Gastroesophageal sphincter (tissue), 4 donors: ENCODE results near the gene PCGF3. TPM values are rescaled to one million over a fixed set of nuclear protein-coding genes. Genes with fewer than 3 reads are reported as not detected.

ENCODE experiments used
- ATAC-seq: fragments of 150-250 bp; one replicate; pipeline ENCODE4 v1.9.1; 2016; ENCODE audit warnings: mild to moderate bottlenecking, moderate library complexity
- H3K27ac ChIP-seq, 4 donors: fragments of 200-600 bp; sonication (generic) in 3 of 4; 1 replicate in 3 of 4; 2 replicates in 1 of 4; pipeline ENCODE4 v1.5.1; 2016 to 2019
- H3K27me3 ChIP-seq: fragments of 200-600 bp; sonication (generic); one replicate; pipeline ENCODE4 v1.5.1; 2019
- H3K36me3 ChIP-seq, 2 donors: fragments of 200-600 bp; sonication (generic); one replicate each; pipeline ENCODE4 v1.5.1; 2019; ENCODE audit warnings: control low read depth in 1 of 2
- H3K4me1 ChIP-seq, 3 donors: fragments of 200-600 bp; sonication (generic); 1 replicate in 2 of 3; 2 replicates in 1 of 3; pipeline ENCODE4 v1.5.1; 2016 to 2019; ENCODE audit warnings: control low read depth in 2 of 3
- H3K4me3 ChIP-seq, 2 donors: fragments of 200-600 bp; sonication (generic); one replicate each; pipeline ENCODE4 v1.5.1; 2019; ENCODE audit warnings: mild to moderate bottlenecking in 1 of 2, moderate library complexity in 1 of 2
- H3K9me3 ChIP-seq, 3 donors: fragments of 200-600 bp; sonication (generic); one replicate each; pipeline ENCODE4 v1.5.1; 2017 to 2019; ENCODE audit warnings: control low read depth in 2 of 3
- EP300 ChIP-seq: sonication (generic); formaldehyde crosslinking; IDR thresholded peaks from one replicate; pipeline ENCODE4 v1.6.1; 2017; ENCODE audit warnings: antibody characterized with exemption, mild to moderate bottlenecking
- POLR2A ChIP-seq, 2 donors: fragments of 450-650 bp; IDR thresholded peaks; one replicate each; pipeline ENCODE4 v1.6.1; 2017; ENCODE audit warnings: antibody characterized with exemption in 2 of 2, mild to moderate bottlenecking in 2 of 2, moderate library complexity in 1 of 2
- POLR2AphosphoS5 ChIP-seq: sonication (generic); formaldehyde crosslinking; IDR thresholded peaks from one replicate; pipeline ENCODE4 v1.6.1; 2017; ENCODE audit warnings: antibody characterized with exemption
- WGBS, 2 donors: methylation state at CpG; one replicate each; pipeline ENCODE4 v1.1.5; 2018; ENCODE audit warnings: low coverage in 1 of 2; 5-methylcytosine and 5-hydroxymethylcytosine counted together
- total RNA-seq, 4 donors: library from RNA; depleted of rRNA; stranded (reverse); fragments of >200 nt; gene quantifications; one replicate each; pipeline ENCODE4 v1.1.0, GENCODE V29; 2016
- TF ChIP-seq, protein P1 (sequence below), 4 experiments: fragments of 200-600 bp in 2 of 4; fragments of 450-650 bp in 2 of 4; sonication (generic) in 1 of 4; IDR thresholded peaks; one replicate each; pipeline ENCODE4 v1.5.1; 2017 to 2019; ENCODE audit warnings: antibody characterized with exemption in 4 of 4, mild to moderate bottlenecking in 2 of 4, moderate library complexity in 2 of 4

The PCGF3 gene
- total RNA-seq, 4 donors from 2014 or later, result 24.4 to 46.5 (median 40.7) TPM

DNA sequence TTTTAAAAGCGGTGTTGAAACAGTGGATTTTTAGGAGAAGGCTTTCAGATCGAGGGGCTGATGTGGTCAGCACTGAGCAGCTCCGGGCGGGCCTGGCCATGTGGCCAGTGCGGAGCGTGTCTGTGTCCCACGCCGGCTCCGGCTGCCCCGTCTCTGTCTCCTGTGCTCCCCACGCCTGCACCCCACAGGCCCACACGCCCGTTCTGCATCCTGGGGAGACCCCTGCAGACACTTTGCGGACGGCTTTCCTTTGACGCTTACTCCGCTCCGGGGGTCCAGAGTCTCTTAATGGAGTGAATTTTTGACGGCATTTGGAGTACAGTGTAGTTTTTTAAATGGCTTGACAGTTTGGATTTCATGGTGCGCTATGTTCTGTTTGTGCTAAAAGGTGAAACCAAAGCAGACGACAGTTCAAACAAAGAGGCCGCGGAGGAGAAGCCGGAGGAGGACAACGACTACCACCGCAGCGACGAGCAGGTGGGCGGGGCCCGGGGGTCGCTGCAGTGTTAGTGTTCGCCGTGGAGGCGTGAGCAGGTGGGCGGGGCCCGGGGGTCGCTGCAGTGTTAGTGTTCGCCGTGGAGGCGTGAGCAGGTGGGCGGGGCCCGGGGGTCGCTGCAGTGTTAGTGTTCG, 38.7 kb downstream of the PCGF3 start:
- TF ChIP-seq POLR2A (IDR thresholded peaks at IDR 0.05) (no peak), EP300 (no peak), POLR2AphosphoS5 (no peak)
- TF ChIP-seq, protein P1, sequence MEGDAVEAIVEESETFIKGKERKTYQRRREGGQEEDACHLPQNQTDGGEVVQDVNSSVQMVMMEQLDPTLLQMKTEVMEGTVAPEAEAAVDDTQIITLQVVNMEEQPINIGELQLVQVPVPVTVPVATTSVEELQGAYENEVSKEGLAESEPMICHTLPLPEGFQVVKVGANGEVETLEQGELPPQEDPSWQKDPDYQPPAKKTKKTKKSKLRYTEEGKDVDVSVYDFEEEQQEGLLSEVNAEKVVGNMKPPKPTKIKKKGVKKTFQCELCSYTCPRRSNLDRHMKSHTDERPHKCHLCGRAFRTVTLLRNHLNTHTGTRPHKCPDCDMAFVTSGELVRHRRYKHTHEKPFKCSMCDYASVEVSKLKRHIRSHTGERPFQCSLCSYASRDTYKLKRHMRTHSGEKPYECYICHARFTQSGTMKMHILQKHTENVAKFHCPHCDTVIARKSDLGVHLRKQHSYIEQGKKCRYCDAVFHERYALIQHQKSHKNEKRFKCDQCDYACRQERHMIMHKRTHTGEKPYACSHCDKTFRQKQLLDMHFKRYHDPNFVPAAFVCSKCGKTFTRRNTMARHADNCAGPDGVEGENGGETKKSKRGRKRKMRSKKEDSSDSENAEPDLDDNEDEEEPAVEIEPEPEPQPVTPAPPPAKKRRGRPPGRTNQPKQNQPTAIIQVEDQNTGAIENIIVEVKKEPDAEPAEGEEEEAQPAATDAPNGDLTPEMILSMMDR (IDR thresholded peaks at IDR 0.05), result no peak
- Histone ChIP-seq H3K36me3 (peaks cover 0 to 55% of the 10 kb centered on the region in 2 donors), H3K27me3 (no peaks in the 10 kb centered on the region), H3K27ac (peak overlapping the region in 1 of 4 donors; percentile 19), H3K4me3 (no peak overlapping the region), H3K4me1 (peaks cover 0 to under 1% (median 0%) of the 10 kb centered on the region in 3 donors), H3K9me3 (no peaks in the 10 kb centered on the region)
- 91 to 100% methylated on average over 1 to 15 of the region's 44 CpGs for WGBS, 2 donors
- ATAC-seq, result no peak

DNA sequence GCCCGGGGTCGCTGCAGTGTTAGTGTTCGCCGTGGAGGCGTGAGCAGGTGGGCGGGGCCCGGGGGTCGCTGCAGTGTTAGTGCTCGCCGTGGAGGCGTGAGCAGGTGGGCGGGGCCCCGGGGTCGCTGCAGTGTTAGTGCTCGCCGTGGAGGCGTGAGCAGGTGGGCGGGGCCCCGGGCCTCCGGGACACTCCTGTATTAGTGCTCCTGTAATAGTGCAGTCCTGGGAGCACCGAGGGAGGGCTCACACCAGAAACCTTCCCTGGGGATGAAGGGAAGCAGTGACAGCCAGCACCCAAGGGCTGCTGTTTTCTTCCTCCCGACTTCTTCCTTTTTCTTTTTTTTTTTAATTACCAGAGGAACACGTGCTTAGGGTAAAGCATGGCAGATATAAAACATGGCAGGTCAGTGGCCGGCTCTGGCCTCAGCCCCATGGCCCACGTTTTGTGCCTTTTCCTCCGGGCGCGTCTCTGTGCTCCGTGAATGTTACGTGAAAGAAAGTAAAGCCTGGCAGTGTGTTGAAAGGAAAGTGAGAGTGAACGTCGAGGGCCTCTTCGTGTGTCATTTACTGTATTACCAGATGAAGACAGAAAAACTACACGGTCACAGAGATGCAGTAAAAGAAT, 42.0 kb downstream of the PCGF3 start:
- H3K27me3 ChIP-seq, result no peaks in the 10 kb centered on the region
- peaks cover 0 to 49% of the 10 kb centered on the region in 2 donors for H3K36me3 ChIP-seq

DNA sequence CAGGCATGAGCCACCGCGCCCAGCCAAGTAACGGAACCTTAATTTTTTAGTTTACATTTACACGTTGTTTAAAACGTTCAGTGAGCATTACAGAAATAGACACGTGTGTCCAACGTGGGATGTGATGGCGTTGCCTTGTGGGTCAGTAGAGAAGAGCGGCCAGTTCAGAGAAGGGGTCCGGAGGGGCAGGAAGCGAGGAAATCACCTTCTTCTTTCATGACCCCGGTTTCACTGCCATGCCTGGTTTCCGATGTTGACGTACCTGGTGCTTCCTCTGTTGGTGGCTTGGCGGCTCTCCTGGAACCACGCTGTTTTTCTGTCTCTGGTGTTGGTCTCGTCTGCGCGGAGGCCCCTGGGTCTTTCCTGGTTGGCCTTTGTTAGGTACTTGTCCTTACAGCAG, 42.8 kb downstream of the PCGF3 start:
- Histone ChIP-seq H3K27me3 (no peaks in the 10 kb centered on the region), H3K36me3 (peaks cover 0 to 56% of the 10 kb centered on the region in 2 donors), H3K9me3 (no peaks in the 10 kb centered on the region), H3K4me1 (peaks cover 0 to 14% (median 0%) of the 10 kb centered on the region in 3 donors), H3K27ac (no peak overlapping the region), H3K4me3 (no peak overlapping the region)
- no peak for ATAC-seq
- no peak for TF ChIP-seq EP300
- TF ChIP-seq POLR2A (IDR thresholded peaks at IDR 0.05), result no peak
- TF ChIP-seq, protein P1 (IDR thresholded peaks at IDR 0.05), result no peak
- no peak for TF ChIP-seq POLR2AphosphoS5
- WGBS, 2 donors, result 94 to 98% methylated on average over 9 to 17 of the region's 19 CpGs

More for the DNA sequence above, 42.0 kb downstream of the PCGF3 start:
- no peak overlapping the region for H3K4me3 ChIP-seq
- H3K9me3 ChIP-seq, result no peaks in the 10 kb centered on the region
- H3K4me1 ChIP-seq, result peaks cover 0 to 14% (median 0%) of the 10 kb centered on the region in 3 donors
- no peak for TF ChIP-seq POLR2AphosphoS5
- TF ChIP-seq, protein P1 (IDR thresholded peaks at IDR 0.05), result no peak
- TF ChIP-seq POLR2A (IDR thresholded peaks at IDR 0.05), result no peak
- no peak for TF ChIP-seq EP300
- WGBS, 2 donors, result 90 to 91% methylated on average over 4 to 7 of the region's 34 CpGs
- no peak for ATAC-seq
- no peak overlapping the region for H3K27ac ChIP-seq

DNA sequence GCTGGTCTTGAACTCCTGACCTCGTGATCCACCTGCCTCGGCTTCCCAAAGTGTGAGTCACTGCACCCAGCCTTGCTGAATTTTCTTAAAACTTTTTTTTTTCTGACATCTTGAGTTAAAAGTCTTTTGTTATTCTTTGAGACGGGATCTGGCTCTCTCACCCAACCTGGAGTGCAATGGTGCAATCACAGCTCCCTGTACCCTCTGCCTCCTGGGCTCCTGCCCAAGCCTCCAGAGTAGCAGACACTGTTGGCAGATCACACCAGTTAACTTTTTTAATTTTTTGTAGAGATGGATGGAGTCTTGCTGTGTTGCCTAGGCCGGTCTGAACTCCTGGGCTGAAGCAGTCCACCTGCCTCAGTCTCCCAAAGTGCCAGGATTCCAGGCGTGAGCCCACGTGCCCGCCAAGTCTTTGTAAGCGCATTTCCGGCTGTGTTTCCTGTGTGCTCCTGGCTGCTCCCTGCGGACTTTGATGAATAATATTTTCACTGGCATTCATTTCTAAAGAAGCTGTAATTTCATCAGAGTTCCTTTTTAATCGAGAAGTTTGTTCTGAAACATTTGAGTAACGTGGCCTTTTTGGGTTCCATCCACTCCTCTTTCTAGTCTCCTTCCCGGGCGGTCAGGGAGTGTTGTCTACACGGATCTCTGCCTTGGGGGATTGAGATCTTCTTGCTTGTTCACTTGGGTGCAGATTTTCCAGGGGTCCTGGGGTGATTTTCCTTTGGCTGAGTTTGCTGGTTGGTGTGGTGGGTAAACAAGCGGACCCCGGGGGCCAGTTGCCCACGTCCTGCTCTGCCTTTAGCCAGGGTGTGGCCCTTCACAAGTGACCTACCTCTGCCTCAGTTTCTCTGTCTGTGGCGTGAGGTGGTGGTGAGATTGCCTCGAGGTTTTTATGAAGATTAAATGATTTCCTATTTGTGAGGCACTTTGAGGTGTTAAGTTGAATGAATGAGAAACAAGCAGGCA, 44.4 kb downstream of the PCGF3 start:
- TF ChIP-seq EP300 (no peak), POLR2AphosphoS5 (no peak), POLR2A (IDR thresholded peaks at IDR 0.05) (no peak)
- TF ChIP-seq, protein P1 (IDR thresholded peaks at IDR 0.05), result no peak
- peak; percentile 74 for ATAC-seq
- Histone ChIP-seq H3K9me3 (no peaks in the 10 kb centered on the region), H3K4me1 (peaks cover 0 to 14% (median 0%) of the 10 kb centered on the region in 3 donors), H3K4me3 (no peak overlapping the region), H3K27me3 (no peaks in the 10 kb centered on the region), H3K36me3 (peaks cover 0 to 58% of the 10 kb centered on the region in 2 donors), H3K27ac (peak overlapping the region in 2 of 4 donors; percentile 9 to 69)
- WGBS, 2 donors, result 72 to 81% methylated on average over 13 to 14 of the region's 20 CpGs
